HepG2 (cell line): ENCODE measurements around the gene SDR42E2. TPM values are rescaled to one million over a fixed set of nuclear protein-coding genes. Genes with fewer than 3 reads are reported as not detected.

Experiments
- ATAC-seq: fragments of 200-7000 bp; cut with Tn5 transposase; 3 replicates; pipeline ENCODE4 v1.9.1; 2020; ENCODE audit warnings: mild to moderate bottlenecking, moderate library complexity
- BruUV-seq: library from RNA; stranded (reverse); fragments of 400-500 nt; replicated peaks from 2 replicates; lab custom pipeline; 2021; lab: Mats Ljungman, UMichigan
- CTCF ChIA-PET: fragments of 300-600 bp; formaldehyde crosslinking; extraction: SDS; loops from one replicate; lab custom pipeline; 2021; ENCODE audit warnings: low total read pairs, inconsistent platforms, low intra/inter-chr PET ratio; lab: Yijun Ruan, JAX
- POLR2A ChIA-PET: fragments of 350-600 bp; sonication (Branson Sonifier 250); formaldehyde crosslinking; loops from one replicate; lab custom pipeline; 2020; ENCODE audit warnings: antibody characterized with exemption, inconsistent platforms; lab: Yijun Ruan, JAX
- DNase-seq: peaks from one replicate; pipeline ENCODE4 v3.0.0-alpha.2; 2015; ENCODE audit warnings: low spot score
- FAIRE-seq: peaks from 3 replicates; lab custom pipeline; 2011; peaks lifted over from hg19 to GRCh38; lab: Jason Lieb, UNC
- H2AFZ ChIP-seq: one replicate; pipeline ENCODE4 v1.6.1; 2011; ENCODE audit warnings: low read length, inconsistent platforms
- H3K27ac ChIP-seq: fragments of 300-600 bp; 3 replicates; pipeline ENCODE4 v1.8.0; 2011; ENCODE audit warnings: mixed run types, mild to moderate bottlenecking, mixed read lengths, low read length, inconsistent platforms; ENCODE audit not compliant: insufficient read depth; ENCODE audit errors: extremely low read length
- H3K27me3 ChIP-seq, 2 experiments: fragments of 200-600 bp in 1 of 2; 2 replicates in 1 of 2; 3 replicates in 1 of 2; pipeline versions ENCODE4 v1.6.0 to v1.8.0; 2011; ENCODE audit warnings: low read length in 2 of 2, mild to moderate bottlenecking in 2 of 2, moderate library complexity in 2 of 2, inconsistent platforms in 1 of 2; ENCODE audit not compliant: insufficient read depth in 2 of 2, control insufficient read depth in 1 of 2
- H3K36me3 ChIP-seq, 2 experiments: fragments of 200-600 bp in 1 of 2; replicated peaks in 1 of 2; 2 replicates in 1 of 2; 3 replicates in 1 of 2; pipeline versions ENCODE4 v1.5.1 to v1.8.0; 2011; ENCODE audit warnings: low read length in 2 of 2, inconsistent platforms in 1 of 2; ENCODE audit not compliant: insufficient read depth in 2 of 2, control insufficient read depth in 1 of 2
- H3K4me1 ChIP-seq: 2 replicates; pipeline ENCODE4 v1.5.1; 2012; ENCODE audit warnings: low read length, inconsistent platforms; ENCODE audit not compliant: insufficient read depth
- H3K4me2 ChIP-seq: 2 replicates; pipeline ENCODE4 v1.6.0; 2011; ENCODE audit warnings: low read depth, low read length, inconsistent platforms
- H3K4me3 ChIP-seq, 3 experiments: fragments of 200-600 bp in 1 of 3; sonication (generic), shearing (Covaris generic) in 1 of 3; replicated peaks in 1 of 3; 2 replicates each; pipeline ENCODE4 v1.5.1; 2011 to 2016; ENCODE audit warnings: low read length in 3 of 3, inconsistent platforms in 2 of 3, low read depth in 2 of 3, mild to moderate bottlenecking in 2 of 3, control low read depth in 1 of 3, mixed read lengths in 1 of 3; ENCODE audit not compliant: insufficient read depth in 1 of 3
- H3K79me2 ChIP-seq: one replicate; pipeline ENCODE4 v1.6.1; 2011; ENCODE audit warnings: low read length, inconsistent platforms; ENCODE audit not compliant: insufficient read depth
- H3K9ac ChIP-seq: 2 replicates; pipeline ENCODE4 v1.6.0; 2011; ENCODE audit warnings: mild to moderate bottlenecking, low read depth, low read length, inconsistent platforms; ENCODE audit not compliant: insufficient read depth
- H3K9me3 ChIP-seq: 2 replicates; pipeline ENCODE4 v1.5.1; 2012; ENCODE audit warnings: mild to moderate bottlenecking, low read length
- H4K20me1 ChIP-seq: 2 replicates; pipeline ENCODE4 v1.6.0; 2011; ENCODE audit warnings: inconsistent platforms, mild to moderate bottlenecking, low read length, moderate library complexity; ENCODE audit not compliant: insufficient read depth
- CREB1 ChIP-seq, 2 experiments: fragments of 450-650 bp in 1 of 2; IDR thresholded peaks; 2 replicates each; pipeline ENCODE4 v1.6.1; 2016 to 2017; ENCODE audit warnings: control low read depth in 1 of 2, mild to moderate bottlenecking in 1 of 2, missing compliant biosample characterization in 1 of 2, missing genetic modification characterization in 1 of 2
- HDAC2 ChIP-seq: sonication (generic); formaldehyde crosslinking; IDR thresholded peaks from 2 replicates; pipeline ENCODE4 v1.4.0; 2020; ENCODE audit warnings: missing genetic modification reagents
- PHF8 ChIP-seq: sonication (generic); formaldehyde crosslinking; IDR thresholded peaks from 2 replicates; pipeline ENCODE4 v1.5.0; 2020; ENCODE audit warnings: missing genetic modification reagents
- RFX3 ChIP-seq: IDR thresholded peaks from 2 replicates; pipeline ENCODE4 v1.6.1; 2016; ENCODE audit warnings: missing biosample characterization, missing genetic modification reagents
- STAG1 ChIP-seq: sonication (generic); formaldehyde crosslinking; IDR thresholded peaks from 2 replicates; pipeline ENCODE4 v1.4.0; 2020; ENCODE audit warnings: missing genetic modification reagents
- ZNF121 ChIP-seq: sonication (generic); formaldehyde crosslinking; IDR thresholded peaks from 2 replicates; pipeline ENCODE4 v1.5.0; 2020; ENCODE audit warnings: mild to moderate bottlenecking, missing genetic modification reagents
- WGBS: methylation state at CpG from one replicate; pipeline ENCODE4 v1.1.6; 2017; ENCODE audit warnings: low lambda C conversion rate; 5-methylcytosine and 5-hydroxymethylcytosine counted together
- in situ Hi-C: cut with HindIII; loops from 2 replicates; pipeline ENCODE4 v1.10.0; 2017; ENCODE audit warnings: low pct_unique_long_range_greater_than_20kb; ENCODE audit not compliant: extremely low pct_ligation_motif_present
- intact Hi-C: fragments of 100-400 bp; cut with micrococcal nuclease; formaldehyde crosslinking; loops from one replicate; pipeline ENCODE4 v1.10.0; 2022; ENCODE audit not compliant: unreplicated experiment
- polyA plus RNA-seq, 8 experiments: library from polyadenylated mRNA; depleted of rRNA in 3 of 8; stranded (reverse) in 7 of 8; unstranded in 1 of 8; fragments of >200 nt; fragmentation: Illumina TruSeq in 4 of 8; extraction: Trizol in 4 of 8; gene quantifications; 2 replicates each; pipeline versions ENCODE4 v1.2.1 to v1.2.3, GENCODE V29; 2011 to 2016; ENCODE audit warnings: low read depth in 4 of 8, missing spikeins in 1 of 8, mixed read lengths in 1 of 8; ENCODE audit not compliant: insufficient read depth in 1 of 8
- total RNA-seq, 5 experiments: library from RNA; depleted of rRNA; stranded (reverse); fragments of >200 nt; fragmentation: Illumina TruSeq; extraction: Trizol; gene quantifications; 2 replicates each; pipeline ENCODE4 v1.2.3, GENCODE V29; 2016; ENCODE audit warnings: low read depth in 1 of 5
- TF ChIP-seq, protein P1 (sequence below): sonication (generic); formaldehyde crosslinking; IDR thresholded peaks from 2 replicates; pipeline ENCODE4 v1.5.0; 2020; ENCODE audit warnings: mild to moderate bottlenecking, missing genetic modification reagents, moderate library complexity
- TF ChIP-seq, protein P2 (sequence below): sonication (generic); formaldehyde crosslinking; IDR thresholded peaks from 2 replicates; pipeline ENCODE4 v1.4.0; 2020; ENCODE audit warnings: missing genetic modification reagents

Gene SDR42E2
- total and polyA plus RNA-seq, 2 of the 13 experiments (the other 11 are each of a cell fraction or from before 2014, with no cell fraction given): 0.05 to 0.11 TPM

DNA sequence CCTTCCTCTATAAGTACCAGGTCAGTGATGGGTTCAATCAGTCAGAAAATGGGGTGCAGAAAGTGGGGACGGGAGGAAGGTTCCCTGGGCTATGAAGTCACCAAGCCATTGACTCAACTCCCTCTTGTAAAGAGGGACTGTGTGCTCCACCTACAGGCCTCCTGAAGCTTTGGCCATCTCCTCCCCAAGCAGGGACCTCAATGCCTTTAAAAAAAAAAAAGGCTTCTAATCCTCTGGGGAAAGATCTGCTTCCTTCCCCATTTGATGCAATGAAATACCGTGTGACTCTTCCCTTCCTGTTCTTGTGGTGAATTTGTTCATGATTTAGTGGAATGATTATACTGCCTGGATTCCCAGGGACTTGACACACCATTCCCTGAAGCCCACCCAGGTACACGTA is 39.2 kb upstream of the SDR42E2 start:
- H3K9ac ChIP-seq: no peak overlapping the region
- H3K4me3 ChIP-seq: no peak overlapping the region
- POLR2A ChIA-PET: no interaction called here
- H3K27ac ChIP-seq: no peak overlapping the region
- H3K36me3 ChIP-seq: no peaks in the 10 kb centered on the region
- no peaks in the 10 kb centered on the region for H3K4me1 ChIP-seq
- WGBS: 5% methylated on average over 3 of the region's 3 CpGs
- TF ChIP-seq RFX3 (no peak), STAG1 (peak; percentile 47), HDAC2 (CRISPR knock-in tag) (no peak)
- TF ChIP-seq, protein P1, sequence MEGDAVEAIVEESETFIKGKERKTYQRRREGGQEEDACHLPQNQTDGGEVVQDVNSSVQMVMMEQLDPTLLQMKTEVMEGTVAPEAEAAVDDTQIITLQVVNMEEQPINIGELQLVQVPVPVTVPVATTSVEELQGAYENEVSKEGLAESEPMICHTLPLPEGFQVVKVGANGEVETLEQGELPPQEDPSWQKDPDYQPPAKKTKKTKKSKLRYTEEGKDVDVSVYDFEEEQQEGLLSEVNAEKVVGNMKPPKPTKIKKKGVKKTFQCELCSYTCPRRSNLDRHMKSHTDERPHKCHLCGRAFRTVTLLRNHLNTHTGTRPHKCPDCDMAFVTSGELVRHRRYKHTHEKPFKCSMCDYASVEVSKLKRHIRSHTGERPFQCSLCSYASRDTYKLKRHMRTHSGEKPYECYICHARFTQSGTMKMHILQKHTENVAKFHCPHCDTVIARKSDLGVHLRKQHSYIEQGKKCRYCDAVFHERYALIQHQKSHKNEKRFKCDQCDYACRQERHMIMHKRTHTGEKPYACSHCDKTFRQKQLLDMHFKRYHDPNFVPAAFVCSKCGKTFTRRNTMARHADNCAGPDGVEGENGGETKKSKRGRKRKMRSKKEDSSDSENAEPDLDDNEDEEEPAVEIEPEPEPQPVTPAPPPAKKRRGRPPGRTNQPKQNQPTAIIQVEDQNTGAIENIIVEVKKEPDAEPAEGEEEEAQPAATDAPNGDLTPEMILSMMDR (CRISPR knock-in tag): 0 out of 2 replicates have a peak, but pooled peaks have one; percentile 39
- TF ChIP-seq, all 625 proteins: peak for 2
- H3K4me2 ChIP-seq: no peak overlapping the region
- no peaks in the 10 kb centered on the region for H3K9me3 ChIP-seq
- in situ Hi-C loops: loop anchor here (5.0 kb wide), 1 partner anchor 64 kb away; no protein-coding TSS in a partner anchor
- FAIRE-seq (peak; percentile 23), ATAC-seq (peak; percentile 75), DNase-seq (no peak)
- H3K79me2 ChIP-seq: no peaks in the 10 kb centered on the region
- H4K20me1 ChIP-seq: no peaks in the 10 kb centered on the region
- H2AFZ ChIP-seq: no peak overlapping the region
- BruUV-seq: no TSS peak
- CTCF ChIA-PET: no interaction called here
- H3K27me3 ChIP-seq: peaks cover 7% of the 10 kb centered on the region in 2 experiments; a peak in 3 of 5 replicates
- intact Hi-C loops: no loop called here

DNA sequence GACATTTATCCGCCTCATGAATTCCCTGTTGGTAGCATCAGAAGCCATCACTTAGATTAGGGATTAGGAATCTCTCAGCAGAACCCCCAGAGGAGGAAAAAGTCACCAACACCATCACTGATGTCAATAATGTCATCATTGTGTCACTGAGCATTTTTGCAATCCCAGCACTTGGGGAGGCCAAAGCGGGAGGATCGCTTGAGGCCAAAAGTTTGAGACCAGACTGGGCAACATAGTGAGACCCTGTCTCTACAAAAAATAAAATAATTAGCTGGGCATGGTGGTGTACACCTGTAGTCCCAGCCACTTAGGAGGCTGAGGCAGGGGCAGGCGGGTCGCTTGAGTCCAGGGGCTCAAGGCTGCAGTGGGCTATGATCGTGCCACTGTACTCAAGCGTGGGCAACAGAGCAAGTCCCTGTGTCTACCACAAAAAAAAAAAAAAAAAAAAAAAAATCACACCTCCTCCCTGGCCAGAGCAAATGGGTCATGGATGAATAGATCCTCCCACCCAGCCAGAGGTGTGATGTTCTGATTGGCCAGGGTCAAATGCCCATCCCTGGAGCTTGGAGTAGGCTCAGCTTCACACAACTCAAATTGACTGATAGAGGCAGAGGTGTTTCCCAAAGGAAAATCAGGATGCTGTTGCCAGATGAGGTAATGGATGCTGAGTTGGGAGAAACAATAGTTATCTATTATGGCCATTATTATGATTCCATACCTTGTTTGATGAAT is 38.4 kb upstream of the SDR42E2 start:
- intact Hi-C loops: no loop called here
- ChIA-PET POLR2A (no interaction called here), CTCF (no interaction called here)
- TF ChIP-seq PHF8 (CRISPR knock-in tag): no peak
- peak; percentile 73 for TF ChIP-seq ZNF121 (CRISPR knock-in tag)
- peak; percentile 70 for TF ChIP-seq CREB1 (IDR thresholded peaks at IDR 0.05)
- TF ChIP-seq CREB1 (CRISPR knock-in tag; IDR thresholded peaks at IDR 0.05): no peak
- TF ChIP-seq, protein P2, sequence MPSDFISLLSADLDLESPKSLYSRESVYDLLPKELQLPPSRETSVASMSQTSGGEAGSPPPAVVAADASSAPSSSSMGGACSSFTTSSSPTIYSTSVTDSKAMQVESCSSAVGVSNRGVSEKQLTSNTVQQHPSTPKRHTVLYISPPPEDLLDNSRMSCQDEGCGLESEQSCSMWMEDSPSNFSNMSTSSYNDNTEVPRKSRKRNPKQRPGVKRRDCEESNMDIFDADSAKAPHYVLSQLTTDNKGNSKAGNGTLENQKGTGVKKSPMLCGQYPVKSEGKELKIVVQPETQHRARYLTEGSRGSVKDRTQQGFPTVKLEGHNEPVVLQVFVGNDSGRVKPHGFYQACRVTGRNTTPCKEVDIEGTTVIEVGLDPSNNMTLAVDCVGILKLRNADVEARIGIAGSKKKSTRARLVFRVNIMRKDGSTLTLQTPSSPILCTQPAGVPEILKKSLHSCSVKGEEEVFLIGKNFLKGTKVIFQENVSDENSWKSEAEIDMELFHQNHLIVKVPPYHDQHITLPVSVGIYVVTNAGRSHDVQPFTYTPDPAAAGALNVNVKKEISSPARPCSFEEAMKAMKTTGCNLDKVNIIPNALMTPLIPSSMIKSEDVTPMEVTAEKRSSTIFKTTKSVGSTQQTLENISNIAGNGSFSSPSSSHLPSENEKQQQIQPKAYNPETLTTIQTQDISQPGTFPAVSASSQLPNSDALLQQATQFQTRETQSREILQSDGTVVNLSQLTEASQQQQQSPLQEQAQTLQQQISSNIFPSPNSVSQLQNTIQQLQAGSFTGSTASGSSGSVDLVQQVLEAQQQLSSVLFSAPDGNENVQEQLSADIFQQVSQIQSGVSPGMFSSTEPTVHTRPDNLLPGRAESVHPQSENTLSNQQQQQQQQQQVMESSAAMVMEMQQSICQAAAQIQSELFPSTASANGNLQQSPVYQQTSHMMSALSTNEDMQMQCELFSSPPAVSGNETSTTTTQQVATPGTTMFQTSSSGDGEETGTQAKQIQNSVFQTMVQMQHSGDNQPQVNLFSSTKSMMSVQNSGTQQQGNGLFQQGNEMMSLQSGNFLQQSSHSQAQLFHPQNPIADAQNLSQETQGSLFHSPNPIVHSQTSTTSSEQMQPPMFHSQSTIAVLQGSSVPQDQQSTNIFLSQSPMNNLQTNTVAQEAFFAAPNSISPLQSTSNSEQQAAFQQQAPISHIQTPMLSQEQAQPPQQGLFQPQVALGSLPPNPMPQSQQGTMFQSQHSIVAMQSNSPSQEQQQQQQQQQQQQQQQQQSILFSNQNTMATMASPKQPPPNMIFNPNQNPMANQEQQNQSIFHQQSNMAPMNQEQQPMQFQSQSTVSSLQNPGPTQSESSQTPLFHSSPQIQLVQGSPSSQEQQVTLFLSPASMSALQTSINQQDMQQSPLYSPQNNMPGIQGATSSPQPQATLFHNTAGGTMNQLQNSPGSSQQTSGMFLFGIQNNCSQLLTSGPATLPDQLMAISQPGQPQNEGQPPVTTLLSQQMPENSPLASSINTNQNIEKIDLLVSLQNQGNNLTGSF (CRISPR knock-in tag): no peak

More for the DNA sequence above, 38.4 kb upstream of the SDR42E2 start:
- WGBS: 44% methylated on average over 7 of the region's 7 CpGs
- DNase-seq: no peak
- no peak overlapping the region for H3K4me2 ChIP-seq
- peaks cover 7% of the 10 kb centered on the region in 2 experiments; a peak in 3 of 5 replicates for H3K27me3 ChIP-seq
- no TSS peak for BruUV-seq
- H3K9me3 ChIP-seq: no peaks in the 10 kb centered on the region
- H3K27ac ChIP-seq: no peak overlapping the region
- H3K36me3 ChIP-seq: no peaks in the 10 kb centered on the region
- no peak overlapping the region for H3K4me3 ChIP-seq
- no peak overlapping the region for H2AFZ ChIP-seq
- H4K20me1 ChIP-seq: no peaks in the 10 kb centered on the region
- H3K4me1 ChIP-seq: no peaks in the 10 kb centered on the region
- in situ Hi-C loops: loop anchor here (5.0 kb wide), 1 partner anchor 63 kb away; no protein-coding TSS in a partner anchor
- FAIRE-seq: no peak
- no peak overlapping the region for H3K9ac ChIP-seq
- no peak for ATAC-seq
- H3K79me2 ChIP-seq: no peaks in the 10 kb centered on the region
